ENCODE measurements around the gene PIEZO1. TPM values are rescaled to one million over a fixed set of nuclear protein-coding genes. Genes with fewer than 3 reads are reported as not detected.

Gene PIEZO1
- total and polyA plus RNA-seq, 9 of the 15 experiments (the other 6 are each of a cell fraction or from before 2014, with no cell fraction given) = 3.6 to 432 (median 131) TPM

DNA sequence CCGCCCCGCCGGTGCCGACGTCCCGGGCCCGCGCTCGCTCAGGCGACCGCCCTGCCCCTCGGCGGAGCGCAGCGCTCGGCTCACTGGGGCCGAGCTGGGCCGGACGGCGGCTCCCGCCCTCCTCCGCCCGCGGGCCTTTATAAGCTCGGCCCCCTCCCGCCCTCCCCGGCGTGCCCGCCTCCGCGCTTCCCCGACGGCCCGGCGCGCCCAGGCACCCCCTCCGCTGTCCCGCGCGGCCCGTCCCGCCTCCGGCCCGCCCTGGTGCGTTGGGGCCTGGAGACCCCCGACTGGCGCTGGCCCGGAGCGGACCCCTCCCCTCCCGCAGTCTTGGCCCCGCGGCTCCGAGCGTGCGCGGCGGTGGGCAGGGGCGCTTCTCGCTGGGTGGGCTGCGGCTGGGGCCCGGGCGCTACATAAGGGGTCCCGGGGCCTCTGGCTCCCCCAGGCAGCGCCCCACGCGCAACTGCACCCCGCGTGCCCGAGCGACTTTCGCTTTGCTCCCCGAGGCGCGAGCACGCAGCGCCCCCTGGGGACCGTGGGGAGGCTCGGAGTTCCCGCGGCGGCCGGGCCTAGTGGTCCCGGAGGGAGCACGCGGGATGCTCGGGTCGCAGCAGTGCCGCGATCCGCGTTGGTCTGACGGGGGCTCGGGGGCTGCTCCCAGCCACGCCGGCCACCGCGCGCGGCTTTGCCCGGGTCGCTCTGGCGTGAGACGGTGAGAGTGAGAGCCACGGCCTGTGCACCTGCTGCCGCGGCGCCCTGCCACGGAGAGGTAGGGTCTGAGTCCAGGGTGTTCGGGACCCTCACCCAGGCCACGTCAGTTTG is at the start of gene PIEZO1 (continued):
- TF ChIP-seq, protein P1, sequence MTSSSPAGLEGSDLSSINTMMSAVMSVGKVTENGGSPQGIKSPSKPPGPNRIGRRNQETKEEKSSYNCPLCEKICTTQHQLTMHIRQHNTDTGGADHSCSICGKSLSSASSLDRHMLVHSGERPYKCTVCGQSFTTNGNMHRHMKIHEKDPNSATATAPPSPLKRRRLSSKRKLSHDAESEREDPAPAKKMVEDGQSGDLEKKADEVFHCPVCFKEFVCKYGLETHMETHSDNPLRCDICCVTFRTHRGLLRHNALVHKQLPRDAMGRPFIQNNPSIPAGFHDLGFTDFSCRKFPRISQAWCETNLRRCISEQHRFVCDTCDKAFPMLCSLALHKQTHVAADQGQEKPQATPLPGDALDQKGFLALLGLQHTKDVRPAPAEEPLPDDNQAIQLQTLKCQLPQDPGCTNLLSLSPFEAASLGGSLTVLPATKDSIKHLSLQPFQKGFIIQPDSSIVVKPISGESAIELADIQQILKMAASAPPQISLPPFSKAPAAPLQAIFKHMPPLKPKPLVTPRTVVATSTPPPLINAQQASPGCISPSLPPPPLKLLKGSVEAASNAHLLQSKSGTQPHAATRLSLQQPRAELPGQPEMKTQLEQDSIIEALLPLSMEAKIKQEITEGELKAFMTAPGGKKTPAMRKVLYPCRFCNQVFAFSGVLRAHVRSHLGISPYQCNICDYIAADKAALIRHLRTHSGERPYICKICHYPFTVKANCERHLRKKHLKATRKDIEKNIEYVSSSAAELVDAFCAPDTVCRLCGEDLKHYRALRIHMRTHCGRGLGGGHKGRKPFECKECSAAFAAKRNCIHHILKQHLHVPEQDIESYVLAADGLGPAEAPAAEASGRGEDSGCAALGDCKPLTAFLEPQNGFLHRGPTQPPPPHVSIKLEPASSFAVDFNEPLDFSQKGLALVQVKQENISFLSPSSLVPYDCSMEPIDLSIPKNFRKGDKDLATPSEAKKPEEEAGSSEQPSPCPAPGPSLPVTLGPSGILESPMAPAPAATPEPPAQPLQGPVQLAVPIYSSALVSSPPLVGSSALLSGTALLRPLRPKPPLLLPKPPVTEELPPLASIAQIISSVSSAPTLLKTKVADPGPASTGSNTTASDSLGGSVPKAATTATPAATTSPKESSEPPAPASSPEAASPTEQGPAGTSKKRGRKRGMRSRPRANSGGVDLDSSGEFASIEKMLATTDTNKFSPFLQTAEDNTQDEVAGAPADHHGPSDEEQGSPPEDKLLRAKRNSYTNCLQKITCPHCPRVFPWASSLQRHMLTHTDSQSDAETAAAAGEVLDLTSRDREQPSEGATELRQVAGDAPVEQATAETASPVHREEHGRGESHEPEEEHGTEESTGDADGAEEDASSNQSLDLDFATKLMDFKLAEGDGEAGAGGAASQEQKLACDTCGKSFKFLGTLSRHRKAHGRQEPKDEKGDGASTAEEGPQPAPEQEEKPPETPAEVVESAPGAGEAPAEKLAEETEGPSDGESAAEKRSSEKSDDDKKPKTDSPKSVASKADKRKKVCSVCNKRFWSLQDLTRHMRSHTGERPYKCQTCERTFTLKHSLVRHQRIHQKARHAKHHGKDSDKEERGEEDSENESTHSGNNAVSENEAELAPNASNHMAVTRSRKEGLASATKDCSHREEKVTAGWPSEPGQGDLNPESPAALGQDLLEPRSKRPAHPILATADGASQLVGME (CRISPR knock-in tag; IDR thresholded peaks at IDR 0.05) = peak; percentile 65; the same call in 1 of the 2 replicates
- peak; percentile 98 for TF ChIP-seq ZFX (CRISPR knock-in tag; IDR thresholded peaks at IDR 0.05)
- TF ChIP-seq, protein P2, sequence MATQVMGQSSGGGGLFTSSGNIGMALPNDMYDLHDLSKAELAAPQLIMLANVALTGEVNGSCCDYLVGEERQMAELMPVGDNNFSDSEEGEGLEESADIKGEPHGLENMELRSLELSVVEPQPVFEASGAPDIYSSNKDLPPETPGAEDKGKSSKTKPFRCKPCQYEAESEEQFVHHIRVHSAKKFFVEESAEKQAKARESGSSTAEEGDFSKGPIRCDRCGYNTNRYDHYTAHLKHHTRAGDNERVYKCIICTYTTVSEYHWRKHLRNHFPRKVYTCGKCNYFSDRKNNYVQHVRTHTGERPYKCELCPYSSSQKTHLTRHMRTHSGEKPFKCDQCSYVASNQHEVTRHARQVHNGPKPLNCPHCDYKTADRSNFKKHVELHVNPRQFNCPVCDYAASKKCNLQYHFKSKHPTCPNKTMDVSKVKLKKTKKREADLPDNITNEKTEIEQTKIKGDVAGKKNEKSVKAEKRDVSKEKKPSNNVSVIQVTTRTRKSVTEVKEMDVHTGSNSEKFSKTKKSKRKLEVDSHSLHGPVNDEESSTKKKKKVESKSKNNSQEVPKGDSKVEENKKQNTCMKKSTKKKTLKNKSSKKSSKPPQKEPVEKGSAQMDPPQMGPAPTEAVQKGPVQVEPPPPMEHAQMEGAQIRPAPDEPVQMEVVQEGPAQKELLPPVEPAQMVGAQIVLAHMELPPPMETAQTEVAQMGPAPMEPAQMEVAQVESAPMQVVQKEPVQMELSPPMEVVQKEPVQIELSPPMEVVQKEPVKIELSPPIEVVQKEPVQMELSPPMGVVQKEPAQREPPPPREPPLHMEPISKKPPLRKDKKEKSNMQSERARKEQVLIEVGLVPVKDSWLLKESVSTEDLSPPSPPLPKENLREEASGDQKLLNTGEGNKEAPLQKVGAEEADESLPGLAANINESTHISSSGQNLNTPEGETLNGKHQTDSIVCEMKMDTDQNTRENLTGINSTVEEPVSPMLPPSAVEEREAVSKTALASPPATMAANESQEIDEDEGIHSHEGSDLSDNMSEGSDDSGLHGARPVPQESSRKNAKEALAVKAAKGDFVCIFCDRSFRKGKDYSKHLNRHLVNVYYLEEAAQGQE (IDR thresholded peaks at IDR 0.05; ENCODE audit: borderline replicate concordance) = peak; percentile 93
- TF ChIP-seq, protein P2 (CRISPR knock-in tag; IDR thresholded peaks at IDR 0.05; ENCODE audit: low read depth) = peak; percentile 78
